ENCODE data around the gene SCOC. TPM values are rescaled to one million over a fixed set of nuclear protein-coding genes. Genes with fewer than 3 reads are reported as not detected.

SCOC gene
- total RNA-seq, result 84.5 TPM
- long read RNA-seq, transcript SCOC-207 (3 exons, 1,838 nt), result minor isoform, 9 of 181 reads
- long read RNA-seq, transcript SCOC-211 (4 exons, 1,959 nt), result major isoform, 158 of 181 reads
- long read RNA-seq, partial matches to known transcripts, result 8 of 181 reads
- long read RNA-seq, other reads (novel, unspliced or antisense), result 6 of 181 reads

GRCh38 chr4:140373328-140374129, at the start of gene SCOC:
SCOC (plus strand) TSS chr4:140373646; CDS start chr4:140379171, 5,525 bp downstream.
- Histone ChIP-seq H3K4me1 (peaks cover 59% of the 10 kb centered on the region), H3K36me3 (no peaks in the 10 kb centered on the region), H3K27ac (replicated peaks) (peak within 1 kb of the TSS; percentile 96), H3K27me3 (ENCODE audit: low read depth) (no peaks in the 10 kb centered on the region), H3K4me3 (peak within 1 kb of the TSS; percentile 95), H3K9me3 (replicated peaks) (no peaks in the 10 kb centered on the region)
- intact Hi-C loops (cut with micrococcal nuclease), result no loop called here
- peak; percentile 99 for DNase-seq
- TF ChIP-seq, protein P1, sequence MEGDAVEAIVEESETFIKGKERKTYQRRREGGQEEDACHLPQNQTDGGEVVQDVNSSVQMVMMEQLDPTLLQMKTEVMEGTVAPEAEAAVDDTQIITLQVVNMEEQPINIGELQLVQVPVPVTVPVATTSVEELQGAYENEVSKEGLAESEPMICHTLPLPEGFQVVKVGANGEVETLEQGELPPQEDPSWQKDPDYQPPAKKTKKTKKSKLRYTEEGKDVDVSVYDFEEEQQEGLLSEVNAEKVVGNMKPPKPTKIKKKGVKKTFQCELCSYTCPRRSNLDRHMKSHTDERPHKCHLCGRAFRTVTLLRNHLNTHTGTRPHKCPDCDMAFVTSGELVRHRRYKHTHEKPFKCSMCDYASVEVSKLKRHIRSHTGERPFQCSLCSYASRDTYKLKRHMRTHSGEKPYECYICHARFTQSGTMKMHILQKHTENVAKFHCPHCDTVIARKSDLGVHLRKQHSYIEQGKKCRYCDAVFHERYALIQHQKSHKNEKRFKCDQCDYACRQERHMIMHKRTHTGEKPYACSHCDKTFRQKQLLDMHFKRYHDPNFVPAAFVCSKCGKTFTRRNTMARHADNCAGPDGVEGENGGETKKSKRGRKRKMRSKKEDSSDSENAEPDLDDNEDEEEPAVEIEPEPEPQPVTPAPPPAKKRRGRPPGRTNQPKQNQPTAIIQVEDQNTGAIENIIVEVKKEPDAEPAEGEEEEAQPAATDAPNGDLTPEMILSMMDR (IDR thresholded peaks at IDR 0.05; ENCODE audit: borderline replicate concordance), result no peak

DNA sequence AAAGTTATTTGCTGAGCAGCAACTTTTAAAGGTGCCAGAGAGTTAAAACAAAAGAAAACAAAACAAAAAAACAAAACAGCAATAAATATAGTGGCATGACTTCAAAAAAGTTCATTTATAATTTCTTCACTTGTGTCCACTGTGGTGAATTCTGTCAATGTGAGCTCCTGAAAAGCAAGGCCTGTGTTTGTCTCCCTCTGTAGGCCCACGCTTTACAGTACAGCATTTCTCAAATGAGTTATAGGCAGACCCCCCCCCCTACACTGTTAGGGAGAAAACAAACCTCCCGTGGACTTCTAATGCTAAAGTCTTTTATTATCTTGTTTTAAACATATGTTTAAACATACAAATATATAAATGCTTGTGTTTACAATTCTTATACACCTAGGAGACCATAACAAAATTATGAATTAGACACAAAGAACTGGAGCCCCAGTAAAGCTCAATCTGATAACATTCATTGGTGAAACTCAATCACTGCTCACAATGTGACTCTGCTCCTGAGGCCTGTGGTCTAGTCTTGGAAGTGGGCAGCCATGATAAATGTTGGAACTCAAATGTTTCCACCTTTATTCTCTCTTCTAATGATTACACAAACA, 47.0 kb upstream of the SCOC start:
- no peak overlapping the region for H3K4me3 ChIP-seq
- intact Hi-C loops (cut with micrococcal nuclease), result loop anchor here (10.0 kb wide), 1 partner anchor 602 kb away; no protein-coding TSS in a partner anchor
- H3K27me3 ChIP-seq (ENCODE audit: low read depth), result no peaks in the 10 kb centered on the region
- peaks cover 5% of the 10 kb centered on the region for H3K9me3 ChIP-seq (replicated peaks)
- H3K27ac ChIP-seq (replicated peaks), result no peak overlapping the region
- TF ChIP-seq, protein P1 (IDR thresholded peaks at IDR 0.05; ENCODE audit: borderline replicate concordance), result peak; percentile 76
- H3K36me3 ChIP-seq, result no peaks in the 10 kb centered on the region
- DNase-seq, result no peak
- no peaks in the 10 kb centered on the region for H3K4me1 ChIP-seq

DNA sequence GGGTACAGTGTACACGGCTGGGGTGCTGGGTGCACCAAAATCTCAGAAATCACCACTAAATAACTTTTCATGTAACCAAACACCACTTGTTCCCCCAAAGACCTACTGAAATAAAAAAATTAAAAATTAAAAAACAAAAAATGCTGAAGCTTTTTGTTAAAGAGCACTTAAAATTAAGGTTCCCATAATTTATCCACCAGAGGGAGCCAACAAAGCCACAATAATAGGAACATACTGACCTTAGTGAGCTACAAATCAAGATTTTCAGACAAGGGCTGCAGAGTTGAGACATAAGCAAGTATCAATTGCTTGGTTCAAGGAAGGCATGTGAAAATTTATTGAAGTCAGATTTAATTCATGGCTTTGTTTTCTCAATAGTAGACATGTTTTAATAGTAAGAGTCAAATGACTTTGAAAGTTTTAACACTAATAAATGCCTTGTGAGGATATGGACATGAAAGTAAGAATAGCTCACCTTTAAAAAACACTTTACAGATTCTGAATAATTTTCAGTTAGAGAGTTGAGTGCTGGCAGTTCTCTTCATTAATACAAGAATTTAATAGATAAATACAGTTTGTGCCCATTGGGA, 43.0 kb upstream of the SCOC start:
- no peaks in the 10 kb centered on the region for H3K27me3 ChIP-seq (ENCODE audit: low read depth)
- H3K9me3 ChIP-seq (replicated peaks), result no peaks in the 10 kb centered on the region
- TF ChIP-seq, protein P1 (IDR thresholded peaks at IDR 0.05; ENCODE audit: borderline replicate concordance), result peak; percentile 60
- no peak for DNase-seq
- H3K4me3 ChIP-seq, result no peak overlapping the region
- intact Hi-C loops (cut with micrococcal nuclease), result no loop called here
- no peaks in the 10 kb centered on the region for H3K4me1 ChIP-seq
- no peak overlapping the region for H3K27ac ChIP-seq (replicated peaks)
- no peaks in the 10 kb centered on the region for H3K36me3 ChIP-seq

GRCh38 chr4:140331245-140331644, 42.2 kb upstream of the SCOC start:
- H3K27me3 ChIP-seq (ENCODE audit: low read depth), result no peaks in the 10 kb centered on the region
- H3K27ac ChIP-seq (replicated peaks), result no peak overlapping the region
- TF ChIP-seq, protein P1 (IDR thresholded peaks at IDR 0.05; ENCODE audit: borderline replicate concordance), result no peak
- no peaks in the 10 kb centered on the region for H3K36me3 ChIP-seq
- no peak overlapping the region for H3K4me3 ChIP-seq
- DNase-seq, result no peak
- no peaks in the 10 kb centered on the region for H3K4me1 ChIP-seq
- intact Hi-C loops (cut with micrococcal nuclease), result no loop called here
- no peaks in the 10 kb centered on the region for H3K9me3 ChIP-seq (replicated peaks)

GRCh38 chr4:140331876-140332275, 41.6 kb upstream of the SCOC start:
- intact Hi-C loops (cut with micrococcal nuclease), result no loop called here
- DNase-seq, result no peak
- H3K4me3 ChIP-seq, result no peak overlapping the region
- H3K36me3 ChIP-seq, result no peaks in the 10 kb centered on the region
- no peaks in the 10 kb centered on the region for H3K4me1 ChIP-seq
- TF ChIP-seq, protein P1 (IDR thresholded peaks at IDR 0.05; ENCODE audit: borderline replicate concordance), result no peak
- H3K27me3 ChIP-seq (ENCODE audit: low read depth), result no peaks in the 10 kb centered on the region
- no peak overlapping the region for H3K27ac ChIP-seq (replicated peaks)
- H3K9me3 ChIP-seq (replicated peaks), result no peaks in the 10 kb centered on the region

All from left ventricle myocardium inferior (tissue), 1 donor.